GM21381 (cell line): ENCODE data around the gene ZNF425.
"Not testable (repeated sequence)": the region's sequence is repeated elsewhere in the genome, so short reads cannot be mapped to it uniquely, and the experiment has no call there.

Experiments
- ATAC-seq: cut with Tn5 transposase; IDR thresholded peaks from one replicate; pipeline ENCODE4 v1.9.1; 2021; ENCODE audit warnings: mild to moderate bottlenecking, moderate library complexity; ENCODE audit not compliant: unreplicated experiment

The ZNF425 gene

GRCh38 chr7:149136118-149136517 is 10.0 kb upstream of the ZNF425 start:
- ATAC-seq = no peak

- ATAC-seq = no peak
These were observed 7.0 kb upstream of the ZNF425 start for GRCh38 chr7:149133028-149133710.

GRCh38 chr7:149130572-149131198 is 4.6 kb upstream of the ZNF425 start:
- ATAC-seq = no peak

- peak; percentile 40 for ATAC-seq
These were observed 640 bp upstream of the ZNF425 start for GRCh38 chr7:149126662-149127266.

GRCh38 chr7:149125189-149125862 is 798 bp downstream of the ZNF425 start:
- ATAC-seq = no peak

- no peak for ATAC-seq
These were observed 16.2 kb downstream of the ZNF425 start for GRCh38 chr7:149109969-149110368.

- ATAC-seq = no peak
These were observed 21.4 kb downstream of the ZNF425 start for GRCh38 chr7:149104749-149105148.

- ATAC-seq = no peak
These were observed 21.9 kb downstream of the ZNF425 start for GRCh38 chr7:149104214-149104613.

- ATAC-seq = no peak
These were observed 22.7 kb downstream of the ZNF425 start for GRCh38 chr7:149103424-149103823.

GRCh38 chr7:149102666-149103065 is 23.5 kb downstream of the ZNF425 start:
- no peak for ATAC-seq

- ATAC-seq = no peak
These were observed 25.3 kb downstream of the ZNF425 start for GRCh38 chr7:149100821-149101220.

GRCh38 chr7:149099058-149099457 is 27.1 kb downstream of the ZNF425 start:
- no peak for ATAC-seq

GRCh38 chr7:149097088-149097487 is 29.0 kb downstream of the ZNF425 start:
- no peak for ATAC-seq

GRCh38 chr7:149093228-149093627 is 32.9 kb downstream of the ZNF425 start:
- ATAC-seq = no peak

GRCh38 chr7:149092244-149092643 is 33.9 kb downstream of the ZNF425 start:
- not testable (repeated sequence) for ATAC-seq

- ATAC-seq = peak; percentile 74
These were observed 35.5 kb downstream of the ZNF425 start, which contains the start of gene ZNF786 for GRCh38 chr7:149090397-149091195. Gene ZNF786 (minus strand): TSS chr7:149090718. CDS start chr7:149090640, 78 bp downstream.

GRCh38 chr7:149087376-149087775 is 38.7 kb downstream of the ZNF425 start:
- ATAC-seq = no peak

- ATAC-seq = no peak
These were observed 40.3 kb downstream of the ZNF425 start for GRCh38 chr7:149085866-149086265.

- no peak for ATAC-seq
These were observed 41.7 kb downstream of the ZNF425 start for GRCh38 chr7:149084407-149084806.

- ATAC-seq = no peak
These were observed 44.2 kb downstream of the ZNF425 start for GRCh38 chr7:149081914-149082313.

GRCh38 chr7:149077594-149077993 is 48.5 kb downstream of the ZNF425 start:
- ATAC-seq = no peak
